H1 (cell line): ENCODE data around the gene MICU1. TPM values are rescaled to one million over a fixed set of nuclear protein-coding genes. Genes with fewer than 3 reads are reported as not detected.

ENCODE experiments used
- CTCF ChIA-PET: fragments of 300-600 bp; sonication (Branson Sonifier 250); formaldehyde crosslinking; loops from one replicate; lab custom pipeline; 2021; ENCODE audit not compliant: partially characterized antibody; lab: Charles Lee
- POLR2A ChIA-PET: fragments of 300-600 bp; sonication (Branson Sonifier 250); formaldehyde crosslinking; loops from one replicate; lab custom pipeline; 2021; ENCODE audit warnings: inconsistent platforms; ENCODE audit not compliant: partially characterized antibody; lab: Charles Lee
- DNase-seq, 2 experiments: peaks; one replicate each; pipeline versions ENCODE4 v3.0.0 to v3.0.0-alpha.2; 2010 to 2022; ENCODE audit warnings: low spot score in 2 of 2, low read depth in 1 of 2, mixed read lengths in 1 of 2
- FAIRE-seq: peaks from 2 replicates; lab custom pipeline; 2011; peaks lifted over from hg19 to GRCh38; lab: Jason Lieb, UNC
- H2AFZ ChIP-seq: 2 replicates; pipeline ENCODE4 v1.8.1; 2012; ENCODE audit warnings: low read length, inconsistent platforms
- H2AK5ac ChIP-seq: 2 replicates; pipeline ENCODE4 v1.6.1; 2013; ENCODE audit warnings: low read depth, low read length
- H2BK120ac ChIP-seq: replicated peaks from 2 replicates; pipeline ENCODE3; 2013; ENCODE audit warnings: low read depth, low read length, inconsistent platforms
- H2BK12ac ChIP-seq: 2 replicates; pipeline ENCODE4 v1.6.1; 2013; ENCODE audit warnings: low read depth, low read length
- H2BK15ac ChIP-seq: 2 replicates; pipeline ENCODE4 v1.6.1; 2013; ENCODE audit warnings: low read length
- H2BK20ac ChIP-seq: 2 replicates; pipeline ENCODE4 v1.6.1; 2013; ENCODE audit warnings: low read length
- H2BK5ac ChIP-seq: 2 replicates; pipeline ENCODE4 v1.6.1; 2013; ENCODE audit warnings: low read depth, low read length
- H3K14ac ChIP-seq: 2 replicates; pipeline ENCODE4 v1.6.1; 2013; ENCODE audit warnings: inconsistent platforms; ENCODE audit not compliant: insufficient read length
- H3K18ac ChIP-seq: 2 replicates; pipeline ENCODE4 v1.6.1; 2013; ENCODE audit warnings: low read length; ENCODE audit errors: extremely low read depth
- H3K23ac ChIP-seq: 2 replicates; pipeline ENCODE4 v1.6.1; 2013; ENCODE audit warnings: inconsistent platforms; ENCODE audit not compliant: insufficient read length
- H3K23me2 ChIP-seq: 2 replicates; pipeline ENCODE4 v1.6.1; 2013; ENCODE audit warnings: low read depth, low read length
- H3K27ac ChIP-seq: 2 replicates; pipeline ENCODE4 v1.6.1; 2011; ENCODE audit warnings: low read depth, low read length, inconsistent platforms
- H3K27me3 ChIP-seq, 4 experiments: replicated peaks in 1 of 4; 1 replicate in 1 of 4; 2 replicates in 3 of 4; pipeline versions ENCODE4 v1.6.1 to v1.8.1; 2011 to 2013; ENCODE audit warnings: low read length in 3 of 4, mild to moderate bottlenecking in 3 of 4, inconsistent platforms in 2 of 4, mixed read lengths in 2 of 4, moderate library complexity in 1 of 4; ENCODE audit not compliant: control insufficient read depth in 3 of 4, insufficient read depth in 3 of 4; ENCODE audit errors: extremely low read depth in 1 of 4
- H3K36me3 ChIP-seq, 4 experiments: 2 replicates each; pipeline versions ENCODE4 v1.6.1 to v1.8.1; 2011 to 2013; ENCODE audit warnings: mild to moderate bottlenecking in 4 of 4, low read length in 3 of 4, moderate library complexity in 2 of 4, control low read depth in 1 of 4, inconsistent platforms in 1 of 4; ENCODE audit not compliant: insufficient read depth in 4 of 4, control insufficient read depth in 2 of 4
- H3K4ac ChIP-seq: replicated peaks from 2 replicates; pipeline ENCODE3; 2013; ENCODE audit warnings: low read length, low read depth, mixed read lengths, inconsistent platforms; ENCODE audit not compliant: insufficient read length
- H3K4me1 ChIP-seq, 4 experiments: replicated peaks in 1 of 4; 1 replicate in 1 of 4; 2 replicates in 3 of 4; pipeline versions ENCODE4 v1.6.1 to v1.8.1; 2011 to 2013; ENCODE audit warnings: low read length in 3 of 4, inconsistent platforms in 2 of 4, mixed read lengths in 1 of 4; ENCODE audit not compliant: insufficient read depth in 4 of 4, control insufficient read depth in 3 of 4
- H3K4me2 ChIP-seq, 2 experiments: 2 replicates each; pipeline versions ENCODE4 v1.6.1 to v1.8.1; 2011 to 2013; ENCODE audit warnings: low read depth in 2 of 2, low read length in 2 of 2, control low read depth in 1 of 2, inconsistent platforms in 1 of 2, mild to moderate bottlenecking in 1 of 2; ENCODE audit not compliant: insufficient read depth in 1 of 2
- H3K4me3 ChIP-seq, 4 experiments: fragments of 200-600, 300-600 bp in 1 of 4; sonication (generic), shearing (Covaris generic), sonication (Bioruptor Twin) in 1 of 4; 2 replicates each; pipeline versions ENCODE4 v1.5.1 to v1.8.1; 2011 to 2016; ENCODE audit warnings: low read length in 4 of 4, low read depth in 3 of 4, control low read depth in 2 of 4, inconsistent platforms in 2 of 4, mild to moderate bottlenecking in 2 of 4, mixed read lengths in 1 of 4, moderate library complexity in 1 of 4; ENCODE audit not compliant: insufficient read depth in 2 of 4; ENCODE audit errors: extremely low read depth in 1 of 4
- H3K56ac ChIP-seq: replicated peaks from 2 replicates; pipeline ENCODE3; 2013; ENCODE audit warnings: low read depth, mild to moderate bottlenecking, mixed read lengths, low read length, inconsistent platforms; ENCODE audit not compliant: insufficient read length
- H3K79me1 ChIP-seq: 2 replicates; pipeline ENCODE4 v1.6.1; 2013; ENCODE audit warnings: low read depth, low read length, control low read depth
- H3K79me2 ChIP-seq, 2 experiments: 2 replicates each; pipeline versions ENCODE4 v1.6.1 to v1.8.1; 2012 to 2013; ENCODE audit warnings: low read length in 2 of 2, mild to moderate bottlenecking in 2 of 2, inconsistent platforms in 1 of 2; ENCODE audit not compliant: insufficient read depth in 2 of 2, control insufficient read depth in 1 of 2
- H3K9ac ChIP-seq, 4 experiments: replicated peaks in 1 of 4; 1 replicate in 1 of 4; 2 replicates in 3 of 4; pipeline versions ENCODE4 v1.6.1 to v1.8.1; 2011 to 2013; ENCODE audit warnings: low read depth in 3 of 4, low read length in 3 of 4, control low read depth in 2 of 4, mild to moderate bottlenecking in 2 of 4, moderate library complexity in 2 of 4, inconsistent platforms in 1 of 4; ENCODE audit errors: extremely low read depth in 1 of 4
- H3K9me3 ChIP-seq, 2 experiments: 2 replicates each; pipeline versions ENCODE4 v1.6.1 to v1.8.1; 2012 to 2013; ENCODE audit warnings: mild to moderate bottlenecking in 2 of 2, moderate library complexity in 2 of 2, control low read depth in 1 of 2, inconsistent platforms in 1 of 2, low read depth in 1 of 2, low read length in 1 of 2, mixed read lengths in 1 of 2; ENCODE audit not compliant: insufficient read depth in 2 of 2
- H4K20me1 ChIP-seq, 2 experiments: replicated peaks in 1 of 2; 2 replicates each; pipeline versions ENCODE3 to v1.8.1; 2011 to 2013; ENCODE audit warnings: inconsistent platforms in 2 of 2, low read length in 2 of 2, mild to moderate bottlenecking in 1 of 2; ENCODE audit not compliant: insufficient read depth in 2 of 2, control insufficient read depth in 1 of 2
- H4K5ac ChIP-seq: 2 replicates; pipeline ENCODE4 v1.6.1; 2013; ENCODE audit warnings: low read length, low read depth, mixed read lengths, inconsistent platforms; ENCODE audit not compliant: insufficient read length
- H4K8ac ChIP-seq: 2 replicates; pipeline ENCODE4 v1.8.0; 2013; ENCODE audit warnings: mild to moderate bottlenecking, moderate library complexity, low read length, inconsistent platforms; ENCODE audit not compliant: insufficient read depth; ENCODE audit errors: extremely low read depth
- H4K91ac ChIP-seq: replicated peaks from 2 replicates; pipeline ENCODE3; 2013; ENCODE audit warnings: low read length, mixed read lengths, inconsistent platforms; ENCODE audit not compliant: insufficient read length
- CTBP2 ChIP-seq: IDR thresholded peaks from 2 replicates; pipeline ENCODE4 v1.7.0; 2011; ENCODE audit warnings: borderline replicate concordance, mild to moderate bottlenecking, moderate library complexity, mixed read lengths, low read length; ENCODE audit not compliant: insufficient read depth, insufficient read length
- POLR2AphosphoS5 ChIP-seq: IDR thresholded peaks from 2 replicates; pipeline ENCODE4 v1.6.1; 2011; ENCODE audit warnings: low read depth, low read length
- SUZ12 ChIP-seq: fragments of 200-600 bp; sonication (generic); IDR thresholded peaks from 2 replicates; pipeline ENCODE4 v1.6.1; 2012; ENCODE audit warnings: mild to moderate bottlenecking, inconsistent platforms, low read length, moderate library complexity, mixed read lengths
- WGBS, 2 experiments: shearing (Covaris generic) in 1 of 2; methylation state at CpG; one replicate each; pipeline versions ENCODE4 v1.1.6 to v1.1.7; 2013 to 2015; ENCODE audit warnings: low lambda C conversion rate in 2 of 2, mixed read lengths in 2 of 2, inconsistent platforms in 1 of 2, low coverage in 1 of 2, missing lambda C conversion rate in 1 of 2; ENCODE audit not compliant: insufficient replicate concordance in 2 of 2, insufficient coverage in 1 of 2, insufficient read length in 1 of 2; ENCODE audit errors: extremely low coverage in 1 of 2, missing lambda C conversion rate in 1 of 2; 5-methylcytosine and 5-hydroxymethylcytosine counted together
- polyA plus RNA-seq, 7 experiments: library from polyadenylated mRNA; depleted of rRNA in 3 of 7; stranded (reverse) in 5 of 7; unstranded in 2 of 7; fragments of >200 nt in 5 of 7; fragments of 200-250 nt in 2 of 7; gene quantifications; 1 replicate in 5 of 7; 2 replicates in 1 of 7; 4 replicates in 1 of 7; pipeline versions ENCODE4 v1.2.1 to v1.2.3, GENCODE V29; 2011 to 2013; ENCODE audit warnings: missing spikeins in 2 of 7, mixed read lengths in 2 of 7
- total RNA-seq: library from RNA; stranded (reverse); fragmentation: NEBNext Ultra II Directional; extraction: Animal tissue kit (Norgen Biotek cat#: 25700); gene quantifications from 2 replicates; pipeline ENCODE4 v1.2.1, GENCODE V29; 2021

The MICU1 gene
- total and polyA plus RNA-seq, 2 of the 8 experiments (the other 6 are each of a cell fraction or from before 2014, with no cell fraction given), result 18.0 to 36.7 TPM

- ChIA-PET CTCF (interaction anchor here (1.4 kb wide), 1 partner anchor 44 kb away, joined by 4 read pairs; no protein-coding TSS in a partner anchor), POLR2A (interaction anchor here (0.9 kb wide), 1 partner anchor 240 kb away, joined by 3 read pairs; no protein-coding TSS in a partner anchor)
- Histone ChIP-seq H3K27me3 (no peaks in the 10 kb centered on the region), H3K79me2 (no peaks in the 10 kb centered on the region), H4K91ac (no peak overlapping the region), H4K5ac (no peak overlapping the region), H3K18ac (no peak overlapping the region), H3K14ac (no peak overlapping the region), H2BK20ac (no peak overlapping the region), H3K23me2 (no peaks in the 10 kb centered on the region; the same call in 1 of the 2 replicates), H3K4ac (no peak overlapping the region), H3K4me1 (peaks cover 0 to 9% (median 1%) of the 10 kb centered on the region in 4 experiments; a peak in 2 of 7 replicates), H3K27ac (no peak overlapping the region), H2BK5ac (no peak overlapping the region), H3K4me2 (no peak overlapping the region), H3K4me3 (no peak overlapping the region), H3K56ac (no peak overlapping the region), H3K23ac (no peak overlapping the region), H2AFZ (no peak overlapping the region), H3K9me3 (peaks cover 15 to 16% of the 10 kb centered on the region in 2 experiments; a peak in 3 of 4 replicates), H3K79me1 (no peaks in the 10 kb centered on the region), H2AK5ac (no peak overlapping the region), H2BK120ac (no peak overlapping the region), H2BK15ac (no peak overlapping the region), H4K20me1 (no peaks in the 10 kb centered on the region), H2BK12ac (no peak overlapping the region), H4K8ac (no peak overlapping the region), H3K9ac (no peak overlapping the region), H3K36me3 (peaks cover 0 to 15% (median 6%) of the 10 kb centered on the region in 4 experiments; a peak in 4 of 8 replicates)
- TF ChIP-seq CTBP2, result no peak
- no peak for TF ChIP-seq SUZ12
- no peak for TF ChIP-seq POLR2AphosphoS5
- WGBS, 2 experiments, result 100% methylated on average over 2 of the region's 2 CpGs; no CpG with 5 or more reads in 1 of the 2 experiments
- FAIRE-seq (no peak), DNase-seq (no peak)
These were observed 206.6 kb downstream of the MICU1 start for GRCh38 chr10:72419241-72419640.
